Sigmoid colon (tissue), 4 donors: ENCODE results near the gene ZBED2.

Source experiments
- CTCF ChIP-seq, 4 experiments: fragments of 450-650 bp in 3 of 4; fragments of 200-600 bp in 1 of 4; IDR thresholded peaks; one replicate each; pipeline ENCODE4 v1.5.1; 2016 to 2019; ENCODE audit warnings: antibody characterized with exemption in 4 of 4, mild to moderate bottlenecking in 3 of 4, moderate library complexity in 2 of 4
- EP300 ChIP-seq, 4 donors: sonication (generic); formaldehyde crosslinking; IDR thresholded peaks; one replicate each; pipeline ENCODE4 v1.6.1; 2017; ENCODE audit warnings: antibody characterized with exemption in 4 of 4
- POLR2A ChIP-seq, 2 donors: fragments of 450-650 bp; IDR thresholded peaks; one replicate each; pipeline ENCODE4 v1.6.1; 2016; ENCODE audit warnings: antibody characterized with exemption in 2 of 2, mild to moderate bottlenecking in 2 of 2, moderate library complexity in 2 of 2
- POLR2AphosphoS5 ChIP-seq, 4 donors: sonication (generic); formaldehyde crosslinking; IDR thresholded peaks; one replicate each; pipeline ENCODE4 v1.6.1; 2017; ENCODE audit warnings: antibody characterized with exemption in 4 of 4

GRCh38 chr3:111579495-111579894 lies 15.7 kb downstream of the ZBED2 start:
- no peak for TF ChIP-seq CTCF (IDR thresholded peaks at IDR 0.05)
- no peak for TF ChIP-seq POLR2A (IDR thresholded peaks at IDR 0.05)
- TF ChIP-seq POLR2AphosphoS5 (IDR thresholded peaks at IDR 0.05) = no peak
- no peak for TF ChIP-seq EP300 (IDR thresholded peaks at IDR 0.05)
